Adrenal gland (tissue), 12 donors: ENCODE data around the gene NSUN4. TPM values are rescaled to one million over a fixed set of nuclear protein-coding genes. Genes with fewer than 3 reads are reported as not detected.
A peak's percentile ranks its signal among the peaks of the same experiment; 100 is the strongest.

Experiments
- DNase-seq, 7 donors: peaks; one replicate each; pipeline ENCODE4 v3.0.0-alpha.2; 2019 to 2020
- H3K27ac ChIP-seq, 5 donors: fragments of 200-600 bp; sonication (generic) in 4 of 5; 1 replicate in 3 of 5; 2 replicates in 2 of 5; pipeline versions ENCODE4 v1.5.1 to v1.8.0; 2016 to 2020; ENCODE audit warnings: mild to moderate bottlenecking in 1 of 5
- H3K27me3 ChIP-seq: fragments of 200-600 bp; 2 replicates; pipeline ENCODE4 v1.8.0; 2021
- H3K36me3 ChIP-seq, 2 donors: fragments of 200-600 bp; replicated peaks in 1 of 2; 1 replicate in 1 of 2; 2 replicates in 1 of 2; pipeline versions ENCODE4 v1.5.1 to v1.8.0; 2018 to 2022
- H3K4me1 ChIP-seq, 2 donors: fragments of 200-600 bp; replicated peaks in 1 of 2; 1 replicate in 1 of 2; 2 replicates in 1 of 2; pipeline versions ENCODE4 v1.5.1 to v1.8.0; 2018 to 2021
- H3K4me3 ChIP-seq, 4 donors: fragments of 200-600 bp; sonication (generic) in 3 of 4; one replicate each; pipeline ENCODE4 v1.5.1; 2016 to 2018
- H3K9me3 ChIP-seq, 3 donors: fragments of 200-600 bp; sonication (generic) in 1 of 3; replicated peaks in 1 of 3; 1 replicate in 2 of 3; 2 replicates in 1 of 3; pipeline versions ENCODE4 v1.5.1 to v1.8.0; 2016 to 2021
- CTCF ChIP-seq, 6 experiments: fragments of 450-650 bp in 4 of 6; fragments of 200-600 bp in 2 of 6; sonication (generic) in 1 of 6; IDR thresholded peaks; 1 replicate in 5 of 6; 2 replicates in 1 of 6; pipeline versions ENCODE4 v1.5.1 to v1.8.0; 2016 to 2021; ENCODE audit warnings: antibody characterized with exemption in 6 of 6, mild to moderate bottlenecking in 2 of 6, moderate library complexity in 1 of 6
- POLR2A ChIP-seq, 2 donors: fragments of 450-650 bp; IDR thresholded peaks; one replicate each; pipeline ENCODE4 v1.6.1; 2017; ENCODE audit warnings: antibody characterized with exemption in 2 of 2, mild to moderate bottlenecking in 2 of 2, moderate library complexity in 1 of 2
- WGBS, 4 donors: extraction: QIAGEN DNeasy Blood & Tissue Kit in 2 of 4; methylation state at CpG; one replicate each; pipeline versions ENCODE4 v1.1.5 to v1.1.7; 2013 to 2017; 5-methylcytosine and 5-hydroxymethylcytosine counted together
- intact Hi-C, 2 donors: fragments of 100-400 bp; cut with DNase I; formaldehyde crosslinking; loops; one replicate each; pipeline versions ENCODE4 v1.14.1 to v1.15.0; 2022 to 2023
- polyA plus RNA-seq, 3 donors: library from polyadenylated mRNA; stranded (reverse); fragments of 200-250 nt in 2 of 3; fragments of 350-450 nt in 1 of 3; fragmentation: Illumina TruSeq in 1 of 3; extraction: RNeasy Lipid Tissue Mini Kit (QIAGEN cat#74804) in 1 of 3; gene quantifications; one replicate each; pipeline ENCODE4 v1.2.3, GENCODE V29; 2013 to 2014
- total RNA-seq, 9 donors: library from RNA; depleted of rRNA in 4 of 9; stranded (reverse); fragments of >200 nt in 4 of 9; fragments of 120-200 nt in 1 of 9; fragmentation: NEBNext Ultra II Directional in 1 of 9; extraction: Animal tissue kit (Norgen Biotek cat#: 25700) in 1 of 9; gene quantifications; one replicate each; pipeline versions ENCODE4 v1.1.0 to v1.2.4, GENCODE V29; 2013 to 2023
- donor health status: healthy with polysubstance abuse.
- donor health status: Bipolar disorder and iron deficiency.
- donor health status: DM: yes; HTN: yes; CAD: no.
- donor health status: DM: no; HTN: no; CAD: no.
- donor health status: DM: no; HTN: no; CAD: no.
- donor health status: DM: yes; HTN: yes; CAD: no.

NSUN4 gene
- total and polyA plus RNA-seq, 12 donors = 13.8 to 46.1 (median 37.2) TPM

GRCh38 chr1:46342677-46343350 is 2.2 kb downstream of the NSUN4 start:
- Histone ChIP-seq H3K27me3 (no peaks in the 10 kb centered on the region), H3K4me1 (peaks cover 13 to 27% of the 10 kb centered on the region in 2 donors), H3K9me3 (no peaks in the 10 kb centered on the region), H3K36me3 (peaks cover 0 to 32% of the 10 kb centered on the region in 2 donors), H3K27ac (peak overlapping the region in 3 of 5 donors; percentile 97 to 100 (median 98)), H3K4me3 (no peak overlapping the region)
- TF ChIP-seq POLR2A (IDR thresholded peaks at IDR 0.05) (no peak), CTCF (IDR thresholded peaks at IDR 0.05) (no peak)
- WGBS, 4 donors = 72 to 85% (median 82%) methylated on average over 8 of the region's 8 CpGs
- no peak for DNase-seq
- intact Hi-C loops = loop anchor here in 1 of 2 donors (10.0 kb wide), 1 partner anchor 98 kb away; the partner anchor contains the start of gene RAD54L

- Histone ChIP-seq H3K4me3 (no peak overlapping the region), H3K36me3 (peaks cover 0 to 32% of the 10 kb centered on the region in 2 donors), H3K27ac (peak overlapping the region in 2 of 5 donors; percentile 18 to 43), H3K27me3 (no peaks in the 10 kb centered on the region), H3K9me3 (no peaks in the 10 kb centered on the region), H3K4me1 (peaks cover 13 to 29% of the 10 kb centered on the region in 2 donors)
- TF ChIP-seq CTCF (IDR thresholded peaks at IDR 0.05) = no peak
- no peak for TF ChIP-seq POLR2A (IDR thresholded peaks at IDR 0.05)
- WGBS, 4 donors = 84 to 87% (median 85%) methylated on average over 3 to 4 of the region's 4 CpGs
- DNase-seq = no peak
- intact Hi-C loops = loop anchor here in 1 of 2 donors (10.0 kb wide), 1 partner anchor 99 kb away; the partner anchor contains the start of gene RAD54L
These were observed 2.7 kb downstream of the NSUN4 start for GRCh38 chr1:46343351-46343695.

DNA sequence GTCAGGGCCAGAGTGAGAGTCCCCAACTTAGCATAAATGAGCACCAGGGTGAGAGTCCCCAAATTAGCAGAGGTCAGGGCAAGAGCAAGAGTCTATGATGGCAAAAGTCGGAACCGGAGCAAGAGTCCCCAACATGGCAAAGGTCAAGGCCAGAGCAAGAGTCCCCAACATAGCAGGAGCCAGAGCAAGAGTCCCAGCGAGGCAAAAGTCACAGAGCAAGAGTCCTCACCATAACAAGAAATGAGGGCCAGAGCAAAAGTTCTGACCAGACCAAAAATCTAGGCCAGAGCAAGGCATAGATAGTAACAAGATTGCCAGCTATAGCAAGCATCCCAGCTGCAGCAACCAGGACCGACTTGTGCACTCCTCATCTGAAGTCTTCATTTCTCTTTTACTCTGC is 3.1 kb downstream of the NSUN4 start:
- peaks cover 13 to 29% of the 10 kb centered on the region in 2 donors for H3K4me1 ChIP-seq
- H3K9me3 ChIP-seq = no peaks in the 10 kb centered on the region
- intact Hi-C loops = loop anchor here in 1 of 2 donors (10.0 kb wide), 1 partner anchor 99 kb away; the partner anchor contains the start of gene RAD54L
- no peak overlapping the region for H3K4me3 ChIP-seq
- WGBS, 4 donors = 56 to 74% (median 65%) methylated on average over 4 of the region's 4 CpGs
- H3K36me3 ChIP-seq = peaks cover 0 to 33% of the 10 kb centered on the region in 2 donors
- no peak for TF ChIP-seq POLR2A (IDR thresholded peaks at IDR 0.05)
- H3K27me3 ChIP-seq = no peaks in the 10 kb centered on the region
- peak in 1 of 7 donors; percentile 40 for DNase-seq
- peak overlapping the region in 1 of 5 donors; percentile 18 for H3K27ac ChIP-seq

GRCh38 chr1:46344481-46344880 is 3.9 kb downstream of the NSUN4 start:
- 75 to 95% (median 79%) methylated on average over 2 to 3 of the region's 3 CpGs for WGBS, 4 donors
- Histone ChIP-seq H3K4me1 (peaks cover 13 to 26% of the 10 kb centered on the region in 2 donors), H3K9me3 (no peaks in the 10 kb centered on the region), H3K4me3 (no peak overlapping the region), H3K27ac (peak overlapping the region in 1 of 5 donors; percentile 12), H3K27me3 (no peaks in the 10 kb centered on the region), H3K36me3 (peaks cover 0 to 41% of the 10 kb centered on the region in 2 donors)
- intact Hi-C loops = loop anchor here in 1 of 2 donors (10.0 kb wide), 1 partner anchor 100 kb away; the partner anchor contains the start of gene RAD54L
- DNase-seq = peak in 1 of 7 donors; percentile 45
- TF ChIP-seq CTCF (IDR thresholded peaks at IDR 0.05) (no peak), POLR2A (IDR thresholded peaks at IDR 0.05) (no peak)
